Measurements from ENCODE around the gene EIF2S2.
A peak's percentile ranks its signal among the peaks of the same experiment; 100 is the strongest.
"Not testable (repeated sequence)": the region's sequence is repeated elsewhere in the genome, so short reads cannot be mapped to it uniquely, and the experiment has no call there.

EIF2S2 gene

GRCh38 chr20:34152073-34152472 is 40.0 kb upstream of the EIF2S2 start:
- H3K9me3 ChIP-seq (ENCODE audit: control insufficient read depth, insufficient read depth, low read depth, low read length); H3K36me3 ChIP-seq (ENCODE audit: control insufficient read depth in 2 of 2, insufficient read depth in 1 of 2, low read length in 2 of 2); H3K27ac ChIP-seq (ENCODE audit: extremely low read depth, low read depth, low read length); H3K4me3 ChIP-seq (ENCODE audit: low read depth, low read length); H3K4me1 ChIP-seq (ENCODE audit: control insufficient read depth, insufficient read depth, low read length): not testable (repeated sequence)
- POLR2A ChIA-PET, result interaction anchor here (0.6 kb wide), 1 partner anchor 308 kb away, joined by 5 read pairs; no protein-coding TSS in a partner anchor
- 0 out of 2 replicates have a peak, but pooled peaks have one; percentile 8 for TF ChIP-seq SP2 (tag by site-specific recombination; IDR thresholded peaks at IDR 0.05)
- CTCF ChIA-PET, result interaction anchor here (1.5 kb wide), 1 partner anchor 13 kb away, joined by 4 read pairs; no protein-coding TSS in a partner anchor

- H3K27ac ChIP-seq (ENCODE audit: extremely low read depth, low read depth, low read length), result no peak overlapping the region
- no peaks in the 10 kb centered on the region for H3K9me3 ChIP-seq (ENCODE audit: control insufficient read depth, insufficient read depth, low read depth, low read length)
- ChIA-PET CTCF (interaction anchor here (0.6 to 0.8 kb wide), 2 partner anchors 29 to 758 kb away, joined by 3 to 4 read pairs; no protein-coding TSS in a partner anchor), POLR2A (interaction anchor here (0.8 kb wide), 1 partner anchor 38 kb away, joined by 3 read pairs; the partner anchor contains the start of gene EIF2S2)
- H3K4me3 ChIP-seq (ENCODE audit: low read depth, low read length), result no peak overlapping the region
- no peaks in the 10 kb centered on the region for H3K4me1 ChIP-seq (ENCODE audit: control insufficient read depth, insufficient read depth, low read length)
- no peaks in the 10 kb centered on the region for H3K36me3 ChIP-seq (ENCODE audit: control insufficient read depth in 2 of 2, insufficient read depth in 1 of 2, low read length in 2 of 2)
- no peak for TF ChIP-seq ZBTB48 (tag by site-specific recombination; IDR thresholded peaks at IDR 0.05)
- TF ChIP-seq BCL11A (tag by site-specific recombination; IDR thresholded peaks at IDR 0.05; ENCODE audit: low read depth), result no peak
- TF ChIP-seq PRDM1 (tag by site-specific recombination; IDR thresholded peaks at IDR 0.05), result no peak
- no peak for TF ChIP-seq ZBTB26 (tag by site-specific recombination; optimal IDR thresholded peaks at IDR 0.05)
- TF ChIP-seq KLF8 (tag by site-specific recombination; IDR thresholded peaks at IDR 0.05), result no peak
- no peak for TF ChIP-seq ZNF76 (tag by site-specific recombination; IDR thresholded peaks at IDR 0.05; ENCODE audit: borderline replicate concordance, low read depth)
- TF ChIP-seq, protein P1, sequence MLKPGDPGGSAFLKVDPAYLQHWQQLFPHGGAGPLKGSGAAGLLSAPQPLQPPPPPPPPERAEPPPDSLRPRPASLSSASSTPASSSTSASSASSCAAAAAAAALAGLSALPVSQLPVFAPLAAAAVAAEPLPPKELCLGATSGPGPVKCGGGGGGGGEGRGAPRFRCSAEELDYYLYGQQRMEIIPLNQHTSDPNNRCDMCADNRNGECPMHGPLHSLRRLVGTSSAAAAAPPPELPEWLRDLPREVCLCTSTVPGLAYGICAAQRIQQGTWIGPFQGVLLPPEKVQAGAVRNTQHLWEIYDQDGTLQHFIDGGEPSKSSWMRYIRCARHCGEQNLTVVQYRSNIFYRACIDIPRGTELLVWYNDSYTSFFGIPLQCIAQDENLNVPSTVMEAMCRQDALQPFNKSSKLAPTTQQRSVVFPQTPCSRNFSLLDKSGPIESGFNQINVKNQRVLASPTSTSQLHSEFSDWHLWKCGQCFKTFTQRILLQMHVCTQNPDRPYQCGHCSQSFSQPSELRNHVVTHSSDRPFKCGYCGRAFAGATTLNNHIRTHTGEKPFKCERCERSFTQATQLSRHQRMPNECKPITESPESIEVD (tag by site-specific recombination; IDR thresholded peaks at IDR 0.05), result no peak
- TF ChIP-seq ZNF549 (tag by site-specific recombination; IDR thresholded peaks at IDR 0.05), result no peak
- TF ChIP-seq ZNF169 (tag by site-specific recombination; IDR thresholded peaks at IDR 0.05), result no peak
- TF ChIP-seq KLF7 (tag by site-specific recombination; IDR thresholded peaks at IDR 0.05; ENCODE audit: borderline replicate concordance), result no peak
- TF ChIP-seq KLF1 (tag by site-specific recombination; IDR thresholded peaks at IDR 0.05), result no peak
- TF ChIP-seq ZNF37A (tag by site-specific recombination; IDR thresholded peaks at IDR 0.05), result no peak
- TF ChIP-seq, protein P2, sequence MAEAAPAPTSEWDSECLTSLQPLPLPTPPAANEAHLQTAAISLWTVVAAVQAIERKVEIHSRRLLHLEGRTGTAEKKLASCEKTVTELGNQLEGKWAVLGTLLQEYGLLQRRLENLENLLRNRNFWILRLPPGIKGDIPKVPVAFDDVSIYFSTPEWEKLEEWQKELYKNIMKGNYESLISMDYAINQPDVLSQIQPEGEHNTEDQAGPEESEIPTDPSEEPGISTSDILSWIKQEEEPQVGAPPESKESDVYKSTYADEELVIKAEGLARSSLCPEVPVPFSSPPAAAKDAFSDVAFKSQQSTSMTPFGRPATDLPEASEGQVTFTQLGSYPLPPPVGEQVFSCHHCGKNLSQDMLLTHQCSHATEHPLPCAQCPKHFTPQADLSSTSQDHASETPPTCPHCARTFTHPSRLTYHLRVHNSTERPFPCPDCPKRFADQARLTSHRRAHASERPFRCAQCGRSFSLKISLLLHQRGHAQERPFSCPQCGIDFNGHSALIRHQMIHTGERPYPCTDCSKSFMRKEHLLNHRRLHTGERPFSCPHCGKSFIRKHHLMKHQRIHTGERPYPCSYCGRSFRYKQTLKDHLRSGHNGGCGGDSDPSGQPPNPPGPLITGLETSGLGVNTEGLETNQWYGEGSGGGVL (tag by site-specific recombination; IDR thresholded peaks at IDR 0.05), result no peak
- TF ChIP-seq ZNF223 (tag by site-specific recombination; IDR thresholded peaks at IDR 0.05), result no peak
- TF ChIP-seq ZNF610 (tag by site-specific recombination; IDR thresholded peaks at IDR 0.05; ENCODE audit: borderline replicate concordance), result no peak
- TF ChIP-seq ZNF174 (tag by site-specific recombination; IDR thresholded peaks at IDR 0.05), result no peak
- TF ChIP-seq ZNF561 (tag by site-specific recombination; IDR thresholded peaks at IDR 0.05; ENCODE audit: borderline replicate concordance), result no peak
Measured at GRCh38 chr20:34150306-34151000, 38.4 kb upstream of the EIF2S2 start.

Data from HEK293 (cell line).